PFSK-1 (cell line): ENCODE measurements around the gene ST6GAL2.

Experiments
- POLR2AphosphoS5 ChIP-seq: IDR thresholded peaks from 2 replicates; pipeline ENCODE4 v1.6.1; 2012; ENCODE audit warnings: low read depth, mild to moderate bottlenecking, control low read depth, low read length, moderate library complexity
- REST ChIP-seq, 2 experiments: IDR thresholded peaks; 2 replicates each; pipeline versions ENCODE4 v1.6.1 to v1.8.0; 2011 to 2012; ENCODE audit warnings: low read depth in 2 of 2, low read length in 2 of 2, control low read depth in 1 of 2, inconsistent platforms in 1 of 2, mild to moderate bottlenecking in 1 of 2, moderate library complexity in 1 of 2; ENCODE audit not compliant: insufficient read depth in 1 of 2
- SIN3A ChIP-seq: IDR thresholded peaks from 2 replicates; pipeline ENCODE4 v1.6.1; 2012; ENCODE audit warnings: mild to moderate bottlenecking, low read length, moderate library complexity, borderline replicate concordance; ENCODE audit not compliant: insufficient read depth
- TAF1 ChIP-seq: IDR thresholded peaks from 2 replicates; pipeline ENCODE4 v1.6.1; 2012; ENCODE audit warnings: low read length, control low read depth, borderline replicate concordance; ENCODE audit not compliant: insufficient read depth

GRCh38 chr2:106825161-106825560 is 60.8 kb downstream of the ST6GAL2 start:
- TF ChIP-seq TAF1 (no peak), SIN3A (no peak), POLR2AphosphoS5 (no peak), REST (IDR thresholded peaks at IDR 0.05; ENCODE audit: insufficient read depth in 1 of 2, low read depth in 2 of 2, low read length in 2 of 2) (no peak)
